Measurements from ENCODE around the gene PRICKLE2. TPM values are rescaled to one million over a fixed set of nuclear protein-coding genes. Genes with fewer than 3 reads are reported as not detected.

The PRICKLE2 gene
- total RNA-seq, 1 donor from 2014 or later = 32.9 TPM

DNA sequence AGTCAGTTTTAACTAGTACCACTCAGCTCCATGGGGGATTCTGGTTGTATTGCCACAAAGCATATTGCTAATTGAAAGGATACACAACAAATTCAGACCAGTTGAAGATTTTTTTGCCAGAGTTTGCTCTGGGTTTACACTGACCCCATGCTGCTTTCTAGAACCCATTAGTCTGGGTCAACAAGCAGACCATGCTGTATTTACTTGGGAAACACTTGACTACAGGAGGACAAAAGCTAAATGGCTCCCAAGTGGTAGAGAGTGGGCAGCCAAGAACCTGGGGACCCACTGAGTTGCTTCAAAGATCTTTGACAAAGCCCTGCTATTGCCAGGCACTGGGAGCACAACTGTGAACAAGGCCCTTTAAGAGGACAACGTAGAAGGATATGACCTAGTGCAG lies 115.2 kb downstream of the PRICKLE2 start:
- Histone ChIP-seq H3K27ac (ENCODE audit: low read depth, low read length) (no peak overlapping the region), H3K4me3 (ENCODE audit: low read length in 3 of 3) (no peak overlapping the region), H3K9ac (ENCODE audit: low read depth in 1 of 3, low read length in 3 of 3) (no peak overlapping the region), H3K27me3 (ENCODE audit: control insufficient read depth in 3 of 3, insufficient read depth in 3 of 3, low read length in 3 of 3) (no peaks in the 10 kb centered on the region), H3K4me1 (ENCODE audit: control insufficient read depth in 3 of 3, insufficient read depth in 3 of 3, low read length in 3 of 3) (no peaks in the 10 kb centered on the region), H3K36me3 (ENCODE audit: control insufficient read depth in 3 of 3, insufficient read depth in 3 of 3, low read length in 3 of 3) (peaks cover 0 to 3% (median 0%) of the 10 kb centered on the region in 3 donors), H3K9me3 (ENCODE audit: control insufficient read depth in 3 of 3, low read length in 3 of 3) (no peaks in the 10 kb centered on the region)

DNA sequence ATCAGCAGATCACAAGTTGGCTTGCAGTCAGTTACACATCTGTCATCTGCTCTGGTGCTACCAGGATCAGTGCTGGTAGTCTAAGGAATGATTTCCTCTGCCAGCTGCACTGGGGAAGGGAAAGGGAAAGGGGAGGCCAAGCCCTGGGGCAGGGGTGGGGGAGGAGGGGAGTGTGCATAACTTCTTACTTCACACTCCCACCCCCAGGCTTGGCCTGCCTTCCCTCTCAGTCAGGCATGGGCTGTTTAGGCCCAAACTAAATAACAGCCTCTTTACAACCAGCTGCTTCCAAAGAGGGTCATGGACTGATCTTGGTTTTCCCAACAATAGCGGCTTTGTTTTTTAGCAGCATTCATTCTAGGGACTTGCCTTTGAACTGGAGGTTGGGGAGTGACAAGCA lies 115.8 kb downstream of the PRICKLE2 start:
- Histone ChIP-seq H3K27ac (ENCODE audit: low read depth, low read length) (no peak overlapping the region), H3K27me3 (ENCODE audit: control insufficient read depth in 3 of 3, insufficient read depth in 3 of 3, low read length in 3 of 3) (no peaks in the 10 kb centered on the region), H3K36me3 (ENCODE audit: control insufficient read depth in 3 of 3, insufficient read depth in 3 of 3, low read length in 3 of 3) (peaks cover 0 to 3% (median 0%) of the 10 kb centered on the region in 3 donors), H3K4me3 (ENCODE audit: low read length in 3 of 3) (no peak overlapping the region), H3K9me3 (ENCODE audit: control insufficient read depth in 3 of 3, low read length in 3 of 3) (no peaks in the 10 kb centered on the region), H3K4me1 (ENCODE audit: control insufficient read depth in 3 of 3, insufficient read depth in 3 of 3, low read length in 3 of 3) (no peaks in the 10 kb centered on the region), H3K9ac (ENCODE audit: low read depth in 1 of 3, low read length in 3 of 3) (no peak overlapping the region)

DNA sequence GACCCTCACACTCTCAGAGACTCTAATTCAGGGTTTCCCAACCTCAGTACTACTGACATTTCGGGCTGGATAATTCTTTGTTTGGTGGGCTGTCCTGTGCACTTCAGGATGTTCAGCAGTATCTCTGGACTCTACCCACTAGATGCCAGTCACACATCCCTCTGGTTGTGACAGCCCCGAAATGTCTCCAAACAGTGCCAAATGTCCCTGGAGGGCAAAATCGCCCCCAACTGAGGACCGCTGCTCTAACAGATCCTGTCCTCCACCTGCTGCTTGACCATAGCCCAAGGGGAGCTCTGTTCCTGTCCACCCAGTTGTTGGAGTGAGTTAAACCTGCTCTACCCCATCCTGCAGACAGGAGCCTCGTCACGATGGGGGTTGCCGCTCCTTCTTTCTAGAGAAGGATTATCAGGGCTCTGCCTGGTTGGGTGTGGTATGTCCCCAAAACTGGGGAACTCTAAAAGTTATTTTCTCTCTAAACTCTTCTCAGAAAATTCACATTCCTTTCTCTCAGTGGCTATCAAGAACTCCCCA lies 116.4 kb downstream of the PRICKLE2 start:
- Histone ChIP-seq H3K4me1 (ENCODE audit: control insufficient read depth in 3 of 3, insufficient read depth in 3 of 3, low read length in 3 of 3) (no peaks in the 10 kb centered on the region), H3K4me3 (ENCODE audit: low read length in 3 of 3) (no peak overlapping the region), H3K27ac (ENCODE audit: low read depth, low read length) (no peak overlapping the region), H3K9me3 (ENCODE audit: control insufficient read depth in 3 of 3, low read length in 3 of 3) (no peaks in the 10 kb centered on the region), H3K36me3 (ENCODE audit: control insufficient read depth in 3 of 3, insufficient read depth in 3 of 3, low read length in 3 of 3) (peaks cover 0 to 3% (median 0%) of the 10 kb centered on the region in 3 donors), H3K9ac (ENCODE audit: low read depth in 1 of 3, low read length in 3 of 3) (no peak overlapping the region), H3K27me3 (ENCODE audit: control insufficient read depth in 3 of 3, insufficient read depth in 3 of 3, low read length in 3 of 3) (no peaks in the 10 kb centered on the region)

DNA sequence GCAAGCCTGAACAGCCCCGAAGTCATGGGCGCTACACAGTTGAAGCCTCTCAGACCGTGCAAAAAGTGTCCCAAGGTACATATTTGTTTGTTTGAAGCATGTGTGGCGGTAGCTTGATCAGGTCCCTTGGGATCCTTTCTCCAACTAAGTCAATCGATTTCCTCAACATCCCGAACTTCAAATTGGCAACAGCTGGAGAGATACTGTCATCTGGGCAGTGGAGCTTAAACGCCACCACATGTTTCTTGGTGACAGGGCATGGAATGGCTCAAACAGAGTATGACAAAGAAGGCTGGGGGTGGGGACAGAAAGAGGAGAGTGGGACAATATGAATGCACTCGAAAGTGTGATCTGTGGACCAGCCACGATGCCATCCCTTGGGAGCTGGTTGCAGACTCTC lies 117.0 kb downstream of the PRICKLE2 start:
- Histone ChIP-seq H3K4me1 (ENCODE audit: control insufficient read depth in 3 of 3, insufficient read depth in 3 of 3, low read length in 3 of 3) (no peaks in the 10 kb centered on the region), H3K27ac (ENCODE audit: low read depth, low read length) (no peak overlapping the region), H3K9ac (ENCODE audit: low read depth in 1 of 3, low read length in 3 of 3) (no peak overlapping the region), H3K4me3 (ENCODE audit: low read length in 3 of 3) (no peak overlapping the region), H3K9me3 (ENCODE audit: control insufficient read depth in 3 of 3, low read length in 3 of 3) (no peaks in the 10 kb centered on the region), H3K27me3 (ENCODE audit: control insufficient read depth in 3 of 3, insufficient read depth in 3 of 3, low read length in 3 of 3) (no peaks in the 10 kb centered on the region), H3K36me3 (ENCODE audit: control insufficient read depth in 3 of 3, insufficient read depth in 3 of 3, low read length in 3 of 3) (peaks cover 0 to 3% (median 0%) of the 10 kb centered on the region in 3 donors)

DNA sequence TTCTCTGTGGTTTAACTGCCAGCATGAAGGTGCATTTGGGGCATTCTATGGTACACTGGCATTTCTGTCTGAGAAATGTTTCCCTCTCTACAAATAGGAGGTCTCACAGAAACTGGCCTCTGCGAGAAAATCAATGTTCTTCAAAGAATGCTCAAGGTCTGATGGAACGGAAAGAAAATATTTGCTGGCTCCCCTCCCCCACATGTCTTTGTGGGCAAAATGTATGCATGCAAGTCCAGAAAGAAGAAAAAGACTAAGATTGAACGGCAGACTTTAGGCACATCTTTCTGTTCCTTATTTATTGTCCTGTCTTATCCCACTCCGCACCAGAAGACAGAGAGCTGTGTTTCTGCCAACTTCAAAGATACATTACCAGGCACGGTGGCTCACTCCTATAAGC lies 118.1 kb downstream of the PRICKLE2 start:
- Histone ChIP-seq H3K36me3 (ENCODE audit: control insufficient read depth in 3 of 3, insufficient read depth in 3 of 3, low read length in 3 of 3) (peaks cover 0 to 3% (median 0%) of the 10 kb centered on the region in 3 donors), H3K4me3 (ENCODE audit: low read length in 3 of 3) (no peak overlapping the region)

DNA sequence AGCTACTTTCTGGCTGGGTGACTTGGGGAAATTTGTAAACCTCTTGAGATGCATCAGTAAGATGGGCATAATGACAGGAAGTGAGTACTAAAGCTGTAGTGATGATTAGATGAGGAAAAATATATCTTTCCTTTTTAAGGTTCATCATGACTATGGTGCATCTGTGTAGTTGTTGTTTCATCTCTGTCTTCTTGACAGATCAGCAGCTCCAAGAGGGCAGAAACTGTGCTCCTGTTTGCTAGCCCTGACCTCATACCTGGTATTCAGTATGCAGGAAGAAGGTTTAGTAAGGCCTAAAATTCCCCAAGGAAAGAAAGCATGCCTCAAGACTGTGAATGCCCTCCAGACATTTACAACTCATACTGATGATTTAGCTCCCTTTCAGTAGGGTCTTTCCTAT lies 119.5 kb downstream of the PRICKLE2 start:
- H3K9me3 ChIP-seq (ENCODE audit: control insufficient read depth in 3 of 3, low read length in 3 of 3) = no peaks in the 10 kb centered on the region
- no peak overlapping the region for H3K9ac ChIP-seq (ENCODE audit: low read depth in 1 of 3, low read length in 3 of 3)
- H3K4me3 ChIP-seq (ENCODE audit: low read length in 3 of 3) = no peak overlapping the region
- no peaks in the 10 kb centered on the region for H3K4me1 ChIP-seq (ENCODE audit: control insufficient read depth in 3 of 3, insufficient read depth in 3 of 3, low read length in 3 of 3)
- H3K27me3 ChIP-seq (ENCODE audit: control insufficient read depth in 3 of 3, insufficient read depth in 3 of 3, low read length in 3 of 3) = no peaks in the 10 kb centered on the region
- H3K36me3 ChIP-seq (ENCODE audit: control insufficient read depth in 3 of 3, insufficient read depth in 3 of 3, low read length in 3 of 3) = peaks cover 0 to 3% (median 0%) of the 10 kb centered on the region in 3 donors
- H3K27ac ChIP-seq (ENCODE audit: low read depth, low read length) = no peak overlapping the region

More for the DNA sequence above, 118.1 kb downstream of the PRICKLE2 start:
- Histone ChIP-seq H3K9ac (ENCODE audit: low read depth in 1 of 3, low read length in 3 of 3) (no peak overlapping the region), H3K27me3 (ENCODE audit: control insufficient read depth in 3 of 3, insufficient read depth in 3 of 3, low read length in 3 of 3) (no peaks in the 10 kb centered on the region), H3K4me1 (ENCODE audit: control insufficient read depth in 3 of 3, insufficient read depth in 3 of 3, low read length in 3 of 3) (no peaks in the 10 kb centered on the region), H3K9me3 (ENCODE audit: control insufficient read depth in 3 of 3, low read length in 3 of 3) (no peaks in the 10 kb centered on the region), H3K27ac (ENCODE audit: low read depth, low read length) (no peak overlapping the region)

DNA sequence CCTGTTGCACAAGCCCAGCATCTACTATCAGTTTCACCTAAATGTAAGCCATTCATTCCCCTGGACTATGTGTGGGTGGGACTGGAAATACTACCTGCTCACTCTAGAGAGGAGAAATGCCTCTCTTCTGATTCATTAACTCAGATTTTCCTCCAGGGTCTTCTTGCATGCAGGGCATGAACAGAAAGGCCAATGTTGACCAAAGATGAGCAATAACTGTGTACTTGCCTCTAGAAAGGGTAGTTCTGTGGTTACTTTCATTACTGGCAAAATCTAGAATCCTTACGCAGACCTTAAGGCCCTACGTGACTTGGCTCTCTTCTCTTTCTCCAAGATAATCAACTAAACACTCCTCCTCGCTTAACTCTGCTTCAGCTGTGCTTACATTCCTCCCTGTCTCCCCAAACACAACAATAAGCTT lies 120.6 kb downstream of the PRICKLE2 start:
- H3K9ac ChIP-seq (ENCODE audit: low read depth in 1 of 3, low read length in 3 of 3) = no peak overlapping the region
- peaks cover 0 to 3% (median 0%) of the 10 kb centered on the region in 3 donors for H3K36me3 ChIP-seq (ENCODE audit: control insufficient read depth in 3 of 3, insufficient read depth in 3 of 3, low read length in 3 of 3)
- H3K9me3 ChIP-seq (ENCODE audit: control insufficient read depth in 3 of 3, low read length in 3 of 3) = no peaks in the 10 kb centered on the region
- no peaks in the 10 kb centered on the region for H3K4me1 ChIP-seq (ENCODE audit: control insufficient read depth in 3 of 3, insufficient read depth in 3 of 3, low read length in 3 of 3)
- H3K27ac ChIP-seq (ENCODE audit: low read depth, low read length) = no peak overlapping the region
- H3K27me3 ChIP-seq (ENCODE audit: control insufficient read depth in 3 of 3, insufficient read depth in 3 of 3, low read length in 3 of 3) = no peaks in the 10 kb centered on the region
- no peak overlapping the region for H3K4me3 ChIP-seq (ENCODE audit: low read length in 3 of 3)

DNA sequence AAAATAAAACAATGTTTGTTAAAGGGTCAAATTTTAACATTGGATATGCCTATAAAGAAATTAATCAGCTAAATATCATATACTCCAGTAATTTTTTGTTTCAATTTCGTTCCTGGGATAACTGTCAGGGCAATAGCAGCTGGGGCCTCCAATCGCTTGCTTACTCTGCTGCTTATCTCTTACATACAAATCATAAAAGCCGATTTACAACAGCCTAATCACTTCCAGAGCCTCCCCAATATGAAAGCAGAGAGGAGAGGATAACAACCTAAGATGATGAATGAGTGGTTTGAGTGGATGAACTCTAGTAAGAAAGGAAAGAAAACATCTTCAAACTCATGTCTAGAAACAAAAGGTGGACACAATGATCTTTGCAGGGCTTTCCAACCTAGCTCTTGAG lies 121.3 kb downstream of the PRICKLE2 start:
- peaks cover 0 to 8% (median 5%) of the 10 kb centered on the region in 3 donors for H3K36me3 ChIP-seq (ENCODE audit: control insufficient read depth in 3 of 3, insufficient read depth in 3 of 3, low read length in 3 of 3)
- H3K4me1 ChIP-seq (ENCODE audit: control insufficient read depth in 3 of 3, insufficient read depth in 3 of 3, low read length in 3 of 3) = no peaks in the 10 kb centered on the region
- H3K27me3 ChIP-seq (ENCODE audit: control insufficient read depth in 3 of 3, insufficient read depth in 3 of 3, low read length in 3 of 3) = no peaks in the 10 kb centered on the region
- no peak overlapping the region for H3K9ac ChIP-seq (ENCODE audit: low read depth in 1 of 3, low read length in 3 of 3)
- H3K4me3 ChIP-seq (ENCODE audit: low read length in 3 of 3) = no peak overlapping the region
- H3K9me3 ChIP-seq (ENCODE audit: control insufficient read depth in 3 of 3, low read length in 3 of 3) = no peaks in the 10 kb centered on the region
- H3K27ac ChIP-seq (ENCODE audit: low read depth, low read length) = no peak overlapping the region

DNA sequence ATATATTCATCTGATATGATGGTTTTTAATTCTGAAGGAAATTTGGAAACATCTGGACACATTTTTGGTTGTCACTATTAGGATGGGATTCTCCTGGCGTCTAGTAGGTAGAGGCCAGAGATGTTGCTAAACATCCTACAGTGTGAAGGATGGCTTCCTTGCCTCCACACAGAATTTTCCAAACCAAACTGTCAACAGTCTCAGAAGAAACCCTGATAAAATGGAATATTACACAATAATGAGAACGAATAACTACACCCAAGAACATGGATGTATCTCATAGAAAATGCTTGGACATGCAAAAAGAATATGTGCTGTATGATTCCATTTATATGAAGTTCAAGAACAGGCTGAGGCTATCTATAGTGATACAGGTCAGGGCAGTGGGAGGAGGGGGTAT lies 122.1 kb downstream of the PRICKLE2 start:
- Histone ChIP-seq H3K9me3 (ENCODE audit: control insufficient read depth in 3 of 3, low read length in 3 of 3) (no peaks in the 10 kb centered on the region), H3K36me3 (ENCODE audit: control insufficient read depth in 3 of 3, insufficient read depth in 3 of 3, low read length in 3 of 3) (peaks cover 0 to 7% (median 6%) of the 10 kb centered on the region in 3 donors), H3K4me3 (ENCODE audit: low read length in 3 of 3) (no peak overlapping the region), H3K27me3 (ENCODE audit: control insufficient read depth in 3 of 3, insufficient read depth in 3 of 3, low read length in 3 of 3) (no peaks in the 10 kb centered on the region), H3K27ac (ENCODE audit: low read depth, low read length) (no peak overlapping the region), H3K9ac (ENCODE audit: low read depth in 1 of 3, low read length in 3 of 3) (no peak overlapping the region), H3K4me1 (ENCODE audit: control insufficient read depth in 3 of 3, insufficient read depth in 3 of 3, low read length in 3 of 3) (no peaks in the 10 kb centered on the region)

DNA sequence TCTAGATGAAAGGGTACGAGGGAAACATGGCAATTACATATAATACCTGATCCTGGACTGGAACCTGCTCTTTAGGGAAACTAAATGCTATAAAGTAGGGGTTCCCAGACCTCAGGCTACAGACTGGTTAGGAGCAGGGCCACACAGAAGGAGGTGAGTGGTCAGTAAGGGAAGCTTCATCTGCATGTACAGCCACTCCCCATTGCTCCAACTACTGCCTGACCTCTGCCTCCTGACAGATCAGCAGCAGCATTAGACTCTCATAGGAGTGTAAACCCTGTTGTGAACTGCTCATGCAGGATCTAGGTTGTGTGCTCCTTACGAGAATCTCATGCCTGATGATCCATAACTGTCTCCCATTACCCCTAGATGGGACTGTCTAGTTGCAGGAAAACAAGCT lies 123.1 kb downstream of the PRICKLE2 start:
- Histone ChIP-seq H3K9ac (ENCODE audit: low read depth in 1 of 3, low read length in 3 of 3) (no peak overlapping the region), H3K27me3 (ENCODE audit: control insufficient read depth in 3 of 3, insufficient read depth in 3 of 3, low read length in 3 of 3) (no peaks in the 10 kb centered on the region), H3K4me3 (ENCODE audit: low read length in 3 of 3) (no peak overlapping the region), H3K9me3 (ENCODE audit: control insufficient read depth in 3 of 3, low read length in 3 of 3) (no peaks in the 10 kb centered on the region), H3K27ac (ENCODE audit: low read depth, low read length) (no peak overlapping the region), H3K36me3 (ENCODE audit: control insufficient read depth in 3 of 3, insufficient read depth in 3 of 3, low read length in 3 of 3) (peaks cover 0 to 6% (median 5%) of the 10 kb centered on the region in 3 donors), H3K4me1 (ENCODE audit: control insufficient read depth in 3 of 3, insufficient read depth in 3 of 3, low read length in 3 of 3) (no peaks in the 10 kb centered on the region)
